DLD1 (cell line): ENCODE results near the gene SLC39A13.

Experiments
- in situ Hi-C: cut with HindIII; loops from 2 replicates; pipeline ENCODE4 v1.10.0; 2017; ENCODE audit warnings: low sequenced_read_pairs

SLC39A13 gene

DNA sequence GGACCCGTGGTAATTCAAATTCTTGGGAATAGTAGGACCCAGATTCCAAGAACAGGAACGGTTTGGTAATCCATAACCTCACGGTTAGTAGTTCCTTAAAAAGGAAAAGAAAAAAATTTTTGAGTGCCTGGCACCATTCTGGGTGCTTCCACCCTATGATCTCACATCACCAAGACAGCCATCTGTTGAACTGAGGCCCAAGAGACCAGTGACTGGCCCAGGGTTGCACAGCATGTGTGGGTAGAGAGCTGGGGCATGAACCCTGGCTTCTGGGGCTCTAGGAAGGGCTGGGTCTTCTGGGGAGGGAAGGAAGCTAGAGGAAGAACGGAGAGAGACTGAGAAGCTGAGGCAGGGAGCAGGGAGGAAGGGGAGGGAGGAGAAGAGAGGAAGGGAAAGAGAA is 25.3 kb upstream of the SLC39A13 start:
- in situ Hi-C loops = no loop called here

DNA sequence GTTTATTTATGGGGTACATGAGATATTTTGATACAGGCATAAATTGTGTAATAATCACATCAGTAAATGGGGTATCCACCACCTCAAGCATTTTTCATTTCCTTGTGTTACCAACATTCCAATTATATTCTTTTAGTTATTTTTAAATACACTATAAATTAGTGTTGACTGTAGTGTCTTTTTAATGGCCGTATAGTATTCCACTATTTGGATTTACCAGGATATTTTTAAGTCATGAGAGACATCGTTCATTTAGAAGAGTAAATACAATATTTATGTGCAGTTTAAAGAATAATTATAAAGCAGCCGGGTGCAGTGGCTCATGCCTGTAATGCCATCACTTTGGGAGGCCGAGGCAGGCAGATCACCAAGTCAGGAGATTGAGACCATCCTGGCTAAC is 23.9 kb upstream of the SLC39A13 start:
- in situ Hi-C loops = no loop called here

DNA sequence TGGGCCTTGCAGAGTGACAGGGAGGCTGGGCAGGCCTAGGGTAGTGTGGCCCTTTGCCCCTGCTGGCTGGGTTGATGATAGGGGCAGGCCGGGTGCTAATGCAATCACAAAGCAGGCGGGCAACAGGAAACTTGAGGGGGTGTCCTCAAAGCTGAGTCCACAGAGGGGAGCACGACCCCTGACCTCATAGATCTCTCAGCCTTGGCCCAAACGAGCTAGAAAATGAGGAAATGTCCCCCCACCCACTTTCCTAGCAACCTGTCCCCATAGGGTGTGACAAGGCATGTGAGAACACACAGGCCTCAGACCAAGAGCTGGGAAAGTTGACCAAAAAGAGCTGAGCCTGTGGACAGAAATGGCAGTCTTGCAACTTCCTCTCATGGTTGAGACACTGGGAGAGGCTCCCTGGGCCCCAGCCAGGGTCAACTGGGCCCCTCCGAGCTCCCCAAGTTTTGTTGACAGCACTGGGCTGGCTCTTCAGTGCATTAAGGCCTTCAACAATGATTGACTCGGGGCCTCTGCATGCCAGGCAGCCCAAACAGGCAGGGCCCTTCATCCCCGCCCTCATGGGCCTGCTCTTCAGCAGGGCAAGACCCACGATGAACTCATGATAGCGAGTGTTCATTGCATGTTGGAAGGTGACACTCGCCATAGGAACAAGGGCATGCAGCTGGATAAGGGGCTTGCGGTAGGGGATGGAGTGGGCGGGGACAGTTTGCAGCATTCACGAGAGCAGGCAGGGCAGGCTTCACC is 20.3 kb upstream of the SLC39A13 start:
- in situ Hi-C loops = no loop called here

GRCh38 chr11:47388697-47389576 is 19.5 kb upstream of the SLC39A13 start:
- in situ Hi-C loops = no loop called here

GRCh38 chr11:47389577-47390421 is 18.6 kb upstream of the SLC39A13 start:
- in situ Hi-C loops = no loop called here

DNA sequence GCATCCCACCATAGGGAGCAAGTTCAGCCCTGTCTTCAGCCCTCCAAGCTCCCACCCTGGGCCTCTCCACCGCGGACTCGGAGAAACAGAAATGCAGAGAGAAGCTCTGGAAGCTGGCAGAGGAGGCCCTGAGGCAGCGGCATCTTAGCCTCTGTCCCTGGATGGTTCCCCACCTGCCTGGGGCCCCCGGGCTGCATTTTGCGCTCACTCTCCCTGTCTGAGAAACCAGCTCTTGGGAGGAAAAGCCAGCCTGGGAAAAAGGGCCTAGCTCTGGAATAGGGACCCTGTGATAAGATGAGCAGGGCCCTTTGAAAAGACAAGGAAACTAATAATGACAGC is 18.0 kb upstream of the SLC39A13 start:
- in situ Hi-C loops = no loop called here

- in situ Hi-C loops = no loop called here
Observed at GRCh38 chr11:47391077-47391583, 17.3 kb upstream of the SLC39A13 start.

GRCh38 chr11:47391711-47392432 is 16.5 kb upstream of the SLC39A13 start:
- in situ Hi-C loops = no loop called here

DNA sequence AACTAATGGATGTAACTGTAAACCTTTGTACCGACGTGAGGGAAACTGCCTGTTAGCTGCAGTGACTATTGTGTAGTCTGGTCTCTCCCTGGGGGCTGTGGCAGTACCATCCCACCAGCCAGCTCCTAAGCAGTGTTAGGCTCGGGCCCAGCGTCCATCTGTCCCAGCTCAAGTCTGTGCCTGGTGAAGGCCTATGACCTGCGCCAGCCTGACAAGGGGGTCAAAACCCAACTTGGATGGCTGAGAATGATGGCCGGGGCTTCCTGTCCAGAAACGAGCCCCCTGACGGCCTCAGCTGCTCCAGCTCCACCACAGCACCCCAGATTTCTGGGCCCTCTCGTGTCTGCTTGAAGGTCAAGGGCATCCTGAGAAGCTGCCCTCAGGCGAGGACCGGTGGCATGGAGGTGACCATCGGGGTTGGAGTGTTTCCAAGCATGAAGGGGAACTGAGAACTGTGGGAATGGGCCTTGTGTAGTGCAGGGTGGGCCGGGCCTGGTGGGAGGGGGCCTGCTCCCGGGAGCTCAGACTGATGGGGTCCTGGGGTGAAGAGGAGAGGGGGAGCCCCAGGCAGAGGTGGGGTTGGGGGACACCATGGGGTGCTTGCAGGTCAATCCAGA is 15.7 kb upstream of the SLC39A13 start:
- in situ Hi-C loops = no loop called here

- in situ Hi-C loops = no loop called here
Observed at GRCh38 chr11:47393163-47394049, 15.0 kb upstream of the SLC39A13 start.

DNA sequence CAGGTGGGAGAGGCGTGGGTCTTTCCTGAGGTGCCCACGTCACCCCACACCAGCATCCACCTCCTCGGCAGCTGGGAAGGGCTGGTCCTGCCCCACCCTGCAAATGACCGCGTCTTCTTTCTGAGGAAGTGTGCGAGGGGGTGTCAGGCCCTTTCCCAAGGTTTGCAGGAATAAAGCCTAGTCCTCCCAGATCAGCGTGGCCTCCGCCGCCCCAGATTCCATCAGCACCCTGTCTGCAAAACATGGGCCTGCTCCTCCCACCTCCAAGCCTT is 14.4 kb upstream of the SLC39A13 start:
- in situ Hi-C loops = no loop called here

- in situ Hi-C loops = no loop called here
Observed at GRCh38 chr11:47394322-47395222, 13.8 kb upstream of the SLC39A13 start.

DNA sequence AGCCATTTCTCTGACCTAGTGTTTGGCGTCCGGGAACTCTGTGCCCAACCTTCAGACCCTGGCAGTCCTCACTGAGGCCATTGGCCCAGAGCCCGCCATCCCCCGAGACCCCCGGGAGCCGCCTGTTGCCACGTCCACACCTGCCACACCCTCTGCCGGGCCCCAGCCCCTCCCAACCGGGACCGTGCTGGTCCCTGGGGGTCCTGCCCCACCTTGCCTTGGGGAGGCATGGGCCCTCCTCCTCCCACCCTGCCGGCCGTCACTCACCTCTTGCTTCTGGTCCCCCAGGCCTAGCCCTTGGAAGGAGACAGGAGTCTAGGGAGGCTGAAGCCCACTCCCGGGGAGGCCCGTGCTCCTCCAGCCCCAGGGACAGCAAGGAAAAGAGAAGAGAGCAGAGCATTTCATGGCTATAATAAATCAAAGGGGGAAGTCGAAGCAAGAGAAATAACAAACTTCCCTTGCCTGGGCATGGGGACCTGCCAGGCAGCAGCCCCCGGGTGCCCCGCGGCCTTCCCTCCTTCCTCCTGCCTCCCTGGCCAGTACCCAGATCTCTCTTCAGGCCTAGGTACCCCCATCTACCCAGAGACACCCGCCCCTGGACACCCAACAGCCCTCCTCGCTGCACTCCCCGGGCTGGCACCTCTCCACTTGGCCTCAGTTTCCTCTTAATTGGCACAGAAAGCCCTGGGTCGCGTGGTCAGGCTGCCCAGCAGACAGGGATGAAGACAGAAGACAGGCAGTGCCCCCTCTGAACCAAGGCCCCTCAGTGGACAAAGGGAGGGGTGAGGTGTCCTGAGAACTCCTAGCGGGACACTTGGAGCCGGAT is 13.0 kb upstream of the SLC39A13 start:
- in situ Hi-C loops = no loop called here

DNA sequence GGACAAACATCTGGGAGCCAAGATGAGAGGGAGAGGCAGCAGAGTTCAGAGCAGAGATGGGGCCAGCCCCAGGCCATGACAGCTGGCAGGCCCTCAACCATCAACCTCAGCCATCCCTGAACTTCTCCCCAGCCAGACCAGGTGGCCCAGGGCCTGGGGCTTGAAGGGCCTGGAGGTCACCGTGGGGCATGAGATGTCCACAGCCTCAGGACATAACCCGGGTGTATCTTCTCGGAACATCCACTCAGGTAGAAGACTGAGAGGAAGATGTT is 12.4 kb upstream of the SLC39A13 start:
- in situ Hi-C loops = no loop called here

GRCh38 chr11:47398011-47398410 is 10.4 kb upstream of the SLC39A13 start:
- in situ Hi-C loops = no loop called here

DNA sequence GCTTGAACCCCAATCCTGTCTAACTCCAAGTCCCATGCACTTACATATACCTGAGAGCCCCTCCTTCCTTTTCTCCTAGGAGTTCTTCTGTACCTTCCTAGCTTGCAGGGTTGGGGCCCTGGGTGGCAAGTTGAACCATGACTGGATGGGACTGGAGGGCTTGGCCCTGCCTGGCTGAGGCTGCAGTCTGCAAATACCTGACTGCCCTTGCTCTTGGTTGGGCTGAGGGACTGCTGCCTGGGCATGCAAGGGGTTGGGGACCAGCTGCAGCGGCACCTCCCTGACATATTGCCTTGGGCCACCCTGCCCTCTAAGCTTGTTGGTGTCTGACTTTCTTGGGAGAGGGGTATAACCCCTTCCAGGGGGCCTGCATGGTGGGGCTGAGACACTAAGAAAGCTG is 9.8 kb upstream of the SLC39A13 start:
- in situ Hi-C loops = no loop called here

DNA sequence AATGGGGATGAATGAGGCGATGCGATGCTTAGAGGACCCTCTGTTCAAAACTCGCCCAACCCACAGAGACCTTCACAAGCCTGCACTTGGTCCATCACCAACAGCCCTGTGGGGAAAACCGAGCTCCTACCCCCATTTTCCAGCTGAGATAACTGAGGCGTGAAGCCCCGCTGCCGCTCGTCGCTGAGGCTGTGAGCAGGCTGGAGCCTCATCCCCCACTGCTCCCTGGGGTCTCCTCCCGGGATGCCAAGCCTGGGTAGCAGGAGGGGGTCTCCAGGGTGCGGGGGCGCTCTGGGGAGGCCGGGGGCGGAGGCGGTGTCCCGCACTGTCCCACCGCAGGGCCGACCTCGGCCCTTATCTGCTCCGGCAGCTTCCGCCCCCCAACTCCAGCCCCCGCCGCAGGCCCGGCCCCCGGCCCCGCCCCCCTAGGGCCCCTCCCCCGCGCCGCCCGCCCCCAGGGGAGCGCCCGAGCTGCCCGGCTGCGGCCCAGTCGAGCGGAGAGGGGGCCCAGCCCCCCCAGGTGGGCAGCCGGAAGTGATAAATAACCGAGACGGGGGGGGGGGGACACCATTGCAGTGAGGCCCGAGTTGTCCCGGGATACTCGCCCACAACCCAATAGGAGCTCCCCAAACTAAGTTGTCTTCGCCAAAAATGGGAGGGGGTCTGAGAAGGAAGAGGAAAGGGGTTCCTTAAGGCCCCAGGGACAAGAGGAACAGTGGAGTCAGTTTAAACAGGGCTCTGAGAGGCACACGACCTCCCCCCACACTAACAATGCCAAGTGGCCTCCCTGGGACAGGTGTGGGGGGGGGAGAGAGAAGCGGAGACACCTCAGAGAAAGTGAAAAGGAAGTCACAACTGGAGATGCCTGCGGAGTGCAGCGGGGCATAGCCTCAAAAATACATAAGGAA is 8.3 kb upstream of the SLC39A13 start:
- in situ Hi-C loops = no loop called here
